Mucosa of descending colon (tissue), 3 donors: Measurements from ENCODE around the gene SYCP2. TPM values are rescaled to one million over a fixed set of nuclear protein-coding genes. Genes with fewer than 3 reads are reported as not detected.
"Not testable (repeated sequence)": the region's sequence is repeated elsewhere in the genome, so short reads cannot be mapped to it uniquely, and the experiment has no call there.

Experiments
- ATAC-seq: fragments of 200-7000 bp; cut with Tn5 transposase; one replicate; pipeline ENCODE4 v1.9.1; 2020; ENCODE audit warnings: mild to moderate bottlenecking, moderate library complexity
- DNase-seq, 3 donors: peaks; one replicate each; pipeline ENCODE4 v3.0.0-alpha.2; 2020
- H3K36me3 ChIP-seq: fragments of 200-600 bp; one replicate; pipeline ENCODE4 v1.8.0; 2021; ENCODE audit warnings: low read depth, mild to moderate bottlenecking
- H3K4me1 ChIP-seq: fragments of 200-600 bp; one replicate; pipeline ENCODE4 v1.8.0; 2021; ENCODE audit warnings: low read depth, mild to moderate bottlenecking
- H3K4me3 ChIP-seq: fragments of 200-600 bp; one replicate; pipeline ENCODE4 v1.8.0; 2021; ENCODE audit warnings: mild to moderate bottlenecking
- H3K9me3 ChIP-seq: fragments of 200-600 bp; one replicate; pipeline ENCODE4 v1.8.0; 2021; ENCODE audit warnings: mild to moderate bottlenecking
- CTCF ChIP-seq: fragments of 200-600 bp; IDR thresholded peaks from one replicate; pipeline ENCODE4 v1.8.0; 2022; ENCODE audit warnings: antibody characterized with exemption, mild to moderate bottlenecking
- intact Hi-C, 2 donors: fragments of 100-400 bp; cut with DNase I in 1 of 2; cut with micrococcal nuclease in 1 of 2; formaldehyde crosslinking; loops; one replicate each; pipeline versions ENCODE4 v1.11.0 to v1.11.1; 2022; cut with DNase I, micrococcal nuclease
- total RNA-seq, 3 donors: library from RNA; stranded (reverse); fragmentation: NEBNext Ultra II Directional in 2 of 3; extraction: Animal tissue kit (Norgen Biotek cat#: 25700) in 2 of 3; gene quantifications; one replicate each; pipeline versions ENCODE4 v1.2.1 to v1.2.4, GENCODE V29; 2021 to 2023
- donor health status: DM: no; HTN: no; CAD: no; lungs with moderate emphysema.
- donor health status: DM: no; HTN: no; CAD: no.
- donor health status: DM: no; HTN: yes; CAD: no.

The SYCP2 gene
- total RNA-seq, 3 donors from 2014 or later, result 0.78 to 1.6 (median 1.3) TPM

DNA sequence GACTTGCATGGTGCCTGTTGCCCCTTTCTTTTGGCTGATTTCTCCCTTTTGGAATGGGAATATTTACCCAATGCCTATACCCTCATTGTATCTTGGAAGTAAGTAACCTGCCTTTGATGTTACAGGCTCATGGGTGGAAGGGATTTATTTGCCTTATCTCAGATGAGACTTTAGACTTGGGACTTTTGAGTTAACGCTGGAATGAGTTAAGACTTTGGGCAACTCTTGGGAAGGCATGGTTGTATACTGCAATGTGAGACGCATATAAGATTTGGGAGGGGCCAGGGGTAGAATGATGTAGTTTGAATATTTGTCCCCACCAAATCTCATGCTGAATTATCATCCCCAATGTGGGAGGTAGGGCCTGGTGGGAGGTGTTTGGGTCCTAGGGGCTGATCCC, 75.5 kb downstream of the SYCP2 start:
- Histone ChIP-seq H3K36me3 (no peaks in the 10 kb centered on the region), H3K4me1 (no peaks in the 10 kb centered on the region), H3K9me3 (no peaks in the 10 kb centered on the region), H3K4me3 (no peak overlapping the region)
- no peak for DNase-seq
- no peak for TF ChIP-seq CTCF
- no peak for ATAC-seq
- intact Hi-C loops, result no loop called here

- H3K9me3 ChIP-seq, intact Hi-C loops, H3K4me3 ChIP-seq, H3K4me1 ChIP-seq, ATAC-seq, H3K36me3 ChIP-seq, DNase-seq: not testable (repeated sequence)
Measured at GRCh38 chr20:59856941-59857340, 76.5 kb downstream of the SYCP2 start.

DNA sequence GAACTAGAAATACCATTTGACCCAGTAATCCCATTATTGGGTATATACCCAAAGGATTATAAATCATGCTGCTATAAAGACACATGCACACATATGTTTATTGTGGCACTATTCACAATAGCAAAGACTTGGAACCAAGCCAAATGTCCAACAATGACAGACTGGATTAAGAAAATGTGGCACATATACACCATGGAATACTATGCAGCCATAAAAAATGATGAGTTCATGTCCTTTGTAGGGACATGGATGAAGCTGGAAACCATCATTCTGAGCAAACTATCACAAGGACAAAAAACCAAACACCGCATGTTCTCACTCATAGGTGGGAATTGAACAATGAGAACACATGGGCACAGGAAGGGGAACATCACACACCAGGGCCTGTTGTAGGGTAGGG, 76.9 kb downstream of the SYCP2 start:
- H3K4me1 ChIP-seq, H3K4me3 ChIP-seq, DNase-seq, H3K36me3 ChIP-seq, H3K9me3 ChIP-seq, ATAC-seq, intact Hi-C loops: not testable (repeated sequence)

- ATAC-seq (peak; percentile 48), DNase-seq (no peak)
- intact Hi-C loops, result no loop called here
- no peak overlapping the region for H3K4me3 ChIP-seq
- peak; percentile 41 for TF ChIP-seq CTCF
- H3K4me1 ChIP-seq, result no peaks in the 10 kb centered on the region
- H3K9me3 ChIP-seq, result no peaks in the 10 kb centered on the region
- H3K36me3 ChIP-seq, result no peaks in the 10 kb centered on the region
Measured at GRCh38 chr20:59850018-59850641, 83.3 kb downstream of the SYCP2 start.

- peak; percentile 82 for ATAC-seq
- H3K4me1 ChIP-seq, result no peaks in the 10 kb centered on the region
Measured at GRCh38 chr20:59848182-59848581, 85.3 kb downstream of the SYCP2 start.

GRCh38 chr20:59845472-59845871, 88.0 kb downstream of the SYCP2 start:
- ATAC-seq, result no peak

More at GRCh38 chr20:59848182-59848581, 85.3 kb downstream of the SYCP2 start:
- Histone ChIP-seq H3K36me3 (no peaks in the 10 kb centered on the region), H3K9me3 (no peaks in the 10 kb centered on the region), H3K4me3 (no peak overlapping the region)
- no peak for DNase-seq
- intact Hi-C loops, result no loop called here
- no peak for TF ChIP-seq CTCF

More at GRCh38 chr20:59845472-59845871, 88.0 kb downstream of the SYCP2 start:
- Histone ChIP-seq H3K9me3 (no peaks in the 10 kb centered on the region), H3K4me3 (no peak overlapping the region), H3K36me3 (no peaks in the 10 kb centered on the region), H3K4me1 (no peaks in the 10 kb centered on the region)
- no peak for TF ChIP-seq CTCF
- intact Hi-C loops, result no loop called here
- no peak for DNase-seq
